Suppressor macrophage (primary cell): Measurements from ENCODE around the gene TAOK2.
"Not testable (repeated sequence)": the region's sequence is repeated elsewhere in the genome, so short reads cannot be mapped to it uniquely, and the experiment has no call there.

Source experiments
- DNase-seq, 4 experiments: peaks; one replicate each; pipeline ENCODE4 v3.0.0-alpha.2; 2020 to 2022
- total RNA-seq, 17 experiments: gene quantifications; one replicate each; lab custom pipeline; 2026; ENCODE audit warnings: mixed read lengths in 6 of 17, inconsistent platforms in 3 of 17; lab: John Stamatoyannopoulos, UW

The TAOK2 gene
- total RNA-seq, result 43.6 to 128 (median 72.2) reads per million in 17 experiments

- DNase-seq, result peak; percentile 99 to 100 (median 99)
These were observed at the start of gene TAOK2 for GRCh38 chr16:29973384-29974246. TAOK2 (plus strand) TSS chr16:29973868; CDS start chr16:29977773, 3,905 bp downstream.

DNA sequence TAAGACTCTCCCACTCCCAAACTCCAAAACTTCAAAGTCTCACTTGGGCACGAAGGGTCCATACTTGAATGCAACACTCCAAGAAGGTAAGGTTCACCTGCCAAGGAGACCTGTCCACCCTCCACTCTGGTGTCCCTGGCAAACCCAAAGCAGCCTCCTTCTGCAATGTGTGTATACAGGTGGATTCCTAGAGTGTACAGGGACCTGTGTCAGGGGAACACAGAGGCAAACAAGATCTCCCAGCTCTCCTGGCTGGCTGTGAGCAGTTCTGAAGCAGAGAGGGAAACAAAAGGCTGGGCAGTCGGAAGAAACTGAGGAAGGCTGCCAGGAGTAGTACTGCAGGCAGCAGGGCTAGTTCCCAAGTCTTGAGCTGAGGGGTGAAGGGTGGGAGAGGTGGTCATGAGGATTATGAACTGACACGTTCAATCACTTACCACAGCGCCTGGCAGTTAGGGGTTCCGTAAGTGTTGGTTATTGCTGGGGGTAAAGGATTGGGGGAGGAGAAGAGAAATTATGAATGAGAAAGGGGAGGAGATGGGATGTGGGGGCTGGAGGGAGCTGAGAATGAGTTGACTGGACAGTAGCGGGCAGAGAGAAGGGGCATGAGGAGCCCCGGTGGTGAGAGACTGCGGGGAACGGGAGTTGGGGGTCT, 48.4 kb upstream of the TAOK2 start:
- peak in 2 of 4 experiments; percentile 23 to 32 for DNase-seq

DNA sequence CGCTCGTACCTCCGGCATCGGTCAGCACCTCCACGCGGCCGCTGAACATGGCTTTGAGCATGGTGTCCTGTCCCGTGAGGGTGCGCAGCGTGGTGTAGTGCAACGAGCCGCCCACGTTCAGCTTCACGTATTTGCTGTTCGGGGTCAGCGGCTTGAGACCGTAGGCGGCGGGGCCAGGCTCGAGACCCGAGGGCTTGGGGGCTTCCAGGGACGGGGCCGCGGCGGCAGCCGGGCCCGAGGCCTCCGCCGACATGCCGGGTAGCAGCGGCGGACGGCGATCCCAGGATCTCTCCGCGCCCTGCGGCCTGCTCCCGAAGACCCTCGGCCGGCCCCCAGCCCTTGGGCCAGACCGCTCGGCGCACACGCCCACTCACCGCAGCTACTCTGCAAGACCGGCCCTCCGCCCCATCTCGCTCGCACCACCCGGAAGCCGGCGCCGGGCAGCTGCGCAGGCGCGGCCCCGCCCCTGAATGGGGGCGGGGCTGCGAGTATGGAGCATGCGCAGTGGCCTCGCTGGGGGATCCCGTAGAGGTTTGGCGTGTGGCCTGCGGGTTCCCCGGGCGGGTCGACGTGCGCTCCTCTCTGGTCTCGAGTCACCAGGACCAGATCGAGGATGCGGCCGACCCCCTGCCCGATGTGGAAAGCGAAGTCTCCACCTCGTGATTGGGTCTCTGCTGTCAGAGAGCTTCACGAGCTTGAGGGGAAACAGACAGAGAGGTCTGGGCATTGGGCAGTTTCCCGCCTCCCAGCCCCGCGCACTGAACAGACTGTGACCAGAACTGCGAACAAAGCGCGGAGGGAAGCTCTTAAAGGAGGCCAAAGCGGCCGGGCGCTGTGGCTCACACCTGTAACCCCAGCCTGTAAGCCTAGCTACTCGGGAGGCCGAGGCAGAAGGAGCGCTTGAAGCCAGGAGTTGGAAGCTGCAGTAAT, 47.6 kb upstream of the TAOK2 start, which contains the start of gene KCTD13:
Gene KCTD13 (minus strand): TSS at position 446 of the 930 bp plus-strand sequence. CDS start 193 bp downstream, at position 253.
- DNase-seq, result peak; percentile 93 to 97 (median 96)

GRCh38 chr16:29926711-29927052, 47.0 kb upstream of the TAOK2 start:
- no peak for DNase-seq

GRCh38 chr16:29927070-29927905, 46.4 kb upstream of the TAOK2 start:
- no peak for DNase-seq

GRCh38 chr16:29931750-29932149, 41.9 kb upstream of the TAOK2 start:
- not testable (repeated sequence) for DNase-seq

DNA sequence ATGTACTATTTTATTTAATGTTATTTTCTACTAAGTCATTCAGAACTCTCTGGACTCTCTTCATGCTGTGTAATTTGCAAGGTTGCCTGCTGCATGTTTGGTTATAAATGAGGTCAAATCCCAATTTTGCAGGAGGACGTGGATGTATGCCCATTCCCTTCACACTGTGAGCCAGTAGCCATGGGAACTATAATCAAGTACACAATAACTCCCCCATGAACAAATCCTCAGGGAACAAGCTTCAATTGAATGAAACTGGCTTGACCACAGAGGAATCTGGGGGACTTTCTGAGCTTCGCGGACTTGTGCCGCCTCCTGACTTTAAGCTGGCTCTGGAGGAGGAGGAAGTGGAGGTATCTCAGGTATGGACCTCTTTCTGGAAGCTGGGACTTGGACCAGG, 33.0 kb upstream of the TAOK2 start:
- DNase-seq, result no peak

DNA sequence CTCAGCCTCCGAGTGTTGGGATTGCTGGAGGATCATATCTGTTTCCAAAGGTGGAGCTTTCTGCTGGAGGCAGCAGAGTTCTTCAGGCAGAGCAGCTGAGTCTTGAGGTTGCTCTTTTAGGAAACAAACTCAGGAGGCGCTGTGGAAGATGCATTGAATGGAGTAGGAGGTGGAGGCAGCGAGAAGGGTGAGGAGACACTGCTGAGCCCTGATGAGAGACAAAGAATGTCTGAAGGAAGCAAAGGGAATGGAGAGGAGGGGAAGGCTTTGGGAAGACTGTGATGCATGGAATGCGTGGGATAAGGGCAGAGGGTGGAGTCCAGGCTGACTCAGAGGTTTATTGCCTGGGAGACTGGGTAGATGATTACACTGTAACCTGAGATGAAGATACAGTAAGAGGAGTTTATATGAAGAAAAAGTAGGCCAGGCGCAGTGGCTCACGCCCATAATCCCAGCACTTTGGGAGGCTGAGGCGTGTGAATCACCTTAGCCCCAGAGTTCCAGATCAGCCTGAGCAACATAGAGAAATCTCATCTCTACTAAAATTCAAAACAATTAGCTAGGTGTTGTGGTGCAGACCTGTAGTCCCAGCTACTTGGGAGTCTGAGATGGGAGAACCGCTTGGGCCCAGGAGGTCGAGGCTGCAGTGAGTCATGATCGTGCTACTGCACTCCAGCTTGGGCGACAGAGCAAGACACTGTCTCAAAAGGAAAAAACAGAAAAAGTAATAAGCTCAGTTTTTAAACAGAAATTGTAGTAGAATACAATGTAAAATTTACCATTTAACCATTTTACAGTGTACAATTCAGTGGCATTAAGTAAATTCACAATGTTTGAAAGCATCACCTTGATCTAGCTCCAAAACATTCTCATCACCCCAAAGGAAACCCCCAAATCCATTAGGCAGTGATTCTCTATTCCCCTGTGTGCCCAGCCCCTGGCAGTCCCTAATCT, 29.5 kb upstream of the TAOK2 start:
- DNase-seq, result no peak

- no peak for DNase-seq
These were observed 25.8 kb upstream of the TAOK2 start for GRCh38 chr16:29947897-29948296.

DNA sequence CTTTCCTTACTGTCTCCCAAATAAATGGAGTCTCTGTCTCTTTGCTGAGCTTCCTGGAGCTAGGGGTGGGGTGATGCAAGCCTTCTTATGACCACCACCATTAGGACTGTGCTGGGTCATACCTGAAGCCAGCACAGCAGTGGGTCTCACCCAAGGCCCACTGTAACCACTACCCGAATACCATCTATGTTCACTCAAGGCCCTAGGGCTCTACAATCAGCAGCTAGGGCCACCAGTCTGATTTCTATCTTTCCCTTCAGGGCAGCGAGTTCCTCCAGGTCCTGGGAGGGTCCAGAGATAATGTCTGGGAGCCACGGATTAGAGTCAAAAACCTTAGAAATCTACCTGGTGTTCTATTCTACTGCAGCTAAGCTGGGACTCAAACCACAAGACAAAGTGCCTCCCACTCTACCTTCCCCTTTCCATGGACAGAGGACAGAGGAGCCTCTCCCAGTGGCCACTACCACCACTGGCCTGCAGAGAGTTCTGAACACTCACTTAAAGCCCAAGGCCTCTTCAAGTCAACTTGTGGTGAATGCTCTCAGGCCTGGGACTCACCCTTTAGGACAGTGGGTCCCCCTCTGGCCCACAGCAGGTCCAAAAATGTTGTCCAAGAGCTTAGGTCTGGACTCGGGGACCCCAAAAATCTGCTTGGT, 22.7 kb upstream of the TAOK2 start:
- DNase-seq, result peak in 1 of 4 experiments; percentile 23

- no peak for DNase-seq
These were observed 21.9 kb upstream of the TAOK2 start for GRCh38 chr16:29951625-29952365.

DNA sequence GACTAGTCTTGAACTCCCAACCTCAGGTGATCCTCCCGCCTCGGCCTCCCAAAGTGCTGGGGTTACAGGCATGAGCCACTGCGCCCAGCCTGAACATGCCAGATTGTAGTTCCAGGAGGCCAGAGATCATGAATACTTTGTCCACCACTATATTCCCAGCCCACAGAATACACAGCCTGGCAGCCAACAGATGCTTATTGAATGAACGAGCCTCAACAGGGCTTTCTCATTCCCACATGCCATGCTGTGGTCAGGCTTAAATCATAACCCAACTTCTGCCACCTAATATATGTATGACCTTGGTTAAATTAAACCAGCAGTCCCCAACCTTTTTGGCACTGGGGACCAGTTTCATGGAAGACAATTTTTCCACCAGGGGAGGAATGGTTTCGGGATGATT, 14.9 kb upstream of the TAOK2 start:
- no peak for DNase-seq

DNA sequence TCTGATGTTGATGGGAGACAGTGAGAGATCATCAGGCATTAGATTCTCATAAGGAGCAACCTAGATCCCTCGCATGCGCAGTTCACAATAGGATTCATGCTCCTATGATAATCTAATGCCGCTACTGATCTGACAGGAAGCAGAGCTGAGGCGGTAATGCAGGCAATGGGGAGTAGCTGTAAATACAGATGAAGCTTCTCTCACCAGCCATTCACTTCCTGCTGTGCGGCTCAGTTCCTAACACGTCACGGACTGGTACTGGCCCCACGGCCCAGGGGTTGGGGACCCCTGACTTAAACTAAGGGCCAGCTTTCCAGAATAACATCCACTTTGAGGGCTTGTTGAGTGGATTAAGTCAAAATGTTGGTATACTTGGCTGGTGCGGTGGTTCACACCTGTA, 14.4 kb upstream of the TAOK2 start:
- DNase-seq, result no peak

- DNase-seq, result not testable (repeated sequence)
These were observed 13.8 kb upstream of the TAOK2 start for GRCh38 chr16:29959821-29960220.

DNA sequence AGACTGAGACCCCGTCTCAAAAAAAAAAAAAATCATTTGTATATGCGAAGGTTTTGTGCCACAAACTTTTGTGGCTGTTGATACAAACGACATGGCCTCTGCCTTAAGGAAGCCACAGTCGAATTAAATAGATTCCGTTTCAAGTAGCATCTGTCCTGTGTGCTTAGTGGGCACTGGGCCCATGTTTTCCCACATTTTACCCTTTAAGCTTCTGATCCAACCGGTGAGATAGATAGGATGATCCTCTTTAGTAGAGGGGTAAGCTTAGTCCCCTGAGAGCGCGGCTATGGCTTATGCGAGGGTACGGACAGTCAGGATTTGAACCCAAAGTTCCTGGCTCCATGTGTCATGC, 12.6 kb upstream of the TAOK2 start:
- peak in 1 of 4 experiments; percentile 5 for DNase-seq

- peak; percentile 95 to 98 (median 98) for DNase-seq
These were observed 12.0 kb upstream of the TAOK2 start, which contains the start of gene TMEM219 for GRCh38 chr16:29961479-29962343. TMEM219 (plus strand) TSS chr16:29962079; CDS start chr16:29963144, 1,065 bp downstream.

GRCh38 chr16:29962344-29962994, 11.2 kb upstream of the TAOK2 start:
- DNase-seq, result peak; percentile 69 to 81 (median 76)
